ENCODE measurements around the gene SECTM1.

The SECTM1 gene

GRCh38 chr17:82371333-82372248, 38.0 kb upstream of the SECTM1 start, which contains the start of gene UTS2R:
Gene UTS2R (plus strand): TSS chr17:82371765. CDS start chr17:82374325, 2,560 bp downstream.
- no peak for TF ChIP-seq CTCF (IDR thresholded peaks at IDR 0.05; ENCODE audit: low read depth, low read length, missing control alignments)
- in situ Hi-C loops (cut with HindIII; ENCODE audit: low sequenced_read_pairs), result no loop called here
- H3K4me3 ChIP-seq (ENCODE audit: low read depth, low read length), result no peak within 1 kb of the TSS
- no peak for DNase-seq (ENCODE audit: low read depth)

- H3K4me3 ChIP-seq (ENCODE audit: low read depth, low read length), result no peak overlapping the region
- in situ Hi-C loops (cut with HindIII; ENCODE audit: low sequenced_read_pairs), result no loop called here
- no peak for DNase-seq (ENCODE audit: low read depth)
These were observed 37.1 kb upstream of the SECTM1 start for GRCh38 chr17:82370471-82371332.

GRCh38 chr17:82369211-82369610, 35.6 kb upstream of the SECTM1 start:
- in situ Hi-C loops (cut with HindIII; ENCODE audit: low sequenced_read_pairs), result no loop called here
- no peak for DNase-seq (ENCODE audit: low read depth)
- no peak for TF ChIP-seq CTCF (IDR thresholded peaks at IDR 0.05; ENCODE audit: low read depth, low read length, missing control alignments)
- H3K4me3 ChIP-seq (ENCODE audit: low read depth, low read length), result no peak overlapping the region

More at GRCh38 chr17:82370471-82371332, 37.1 kb upstream of the SECTM1 start:
- no peak for TF ChIP-seq CTCF (IDR thresholded peaks at IDR 0.05; ENCODE audit: low read depth, low read length, missing control alignments)

GRCh38 chr17:82367724-82368524, 34.4 kb upstream of the SECTM1 start:
- in situ Hi-C loops (cut with HindIII; ENCODE audit: low sequenced_read_pairs), result no loop called here
- no peak for DNase-seq (ENCODE audit: low read depth)
- H3K4me3 ChIP-seq (ENCODE audit: low read depth, low read length), result no peak overlapping the region
- no peak for TF ChIP-seq CTCF (IDR thresholded peaks at IDR 0.05; ENCODE audit: low read depth, low read length, missing control alignments)

- TF ChIP-seq CTCF (IDR thresholded peaks at IDR 0.05; ENCODE audit: low read depth, low read length, missing control alignments), result no peak
- in situ Hi-C loops (cut with HindIII; ENCODE audit: low sequenced_read_pairs), result no loop called here
- H3K4me3 ChIP-seq (ENCODE audit: low read depth, low read length), result no peak overlapping the region
- no peak for DNase-seq (ENCODE audit: low read depth)
These were observed 33.2 kb upstream of the SECTM1 start for GRCh38 chr17:82366749-82367148.
